H1 (cell line): ENCODE measurements around the gene SKAP2. TPM values are rescaled to one million over a fixed set of nuclear protein-coding genes. Genes with fewer than 3 reads are reported as not detected.

Experiments
- CTCF ChIA-PET: fragments of 300-600 bp; sonication (Branson Sonifier 250); formaldehyde crosslinking; loops from one replicate; lab custom pipeline; 2021; ENCODE audit not compliant: partially characterized antibody; lab: Charles Lee
- POLR2A ChIA-PET: fragments of 300-600 bp; sonication (Branson Sonifier 250); formaldehyde crosslinking; loops from one replicate; lab custom pipeline; 2021; ENCODE audit warnings: inconsistent platforms; ENCODE audit not compliant: partially characterized antibody; lab: Charles Lee
- DNase-seq, 2 experiments: peaks; one replicate each; pipeline versions ENCODE4 v3.0.0 to v3.0.0-alpha.2; 2010 to 2022; ENCODE audit warnings: low spot score in 2 of 2, low read depth in 1 of 2, mixed read lengths in 1 of 2
- FAIRE-seq: peaks from 2 replicates; lab custom pipeline; 2011; peaks lifted over from hg19 to GRCh38; lab: Jason Lieb, UNC
- H2AFZ ChIP-seq: 2 replicates; pipeline ENCODE4 v1.8.1; 2012; ENCODE audit warnings: low read length, inconsistent platforms
- H2AK5ac ChIP-seq: 2 replicates; pipeline ENCODE4 v1.6.1; 2013; ENCODE audit warnings: low read depth, low read length
- H2BK120ac ChIP-seq: replicated peaks from 2 replicates; pipeline ENCODE3; 2013; ENCODE audit warnings: low read depth, low read length, inconsistent platforms
- H2BK12ac ChIP-seq: 2 replicates; pipeline ENCODE4 v1.6.1; 2013; ENCODE audit warnings: low read depth, low read length
- H2BK15ac ChIP-seq: 2 replicates; pipeline ENCODE4 v1.6.1; 2013; ENCODE audit warnings: low read length
- H2BK20ac ChIP-seq: 2 replicates; pipeline ENCODE4 v1.6.1; 2013; ENCODE audit warnings: low read length
- H2BK5ac ChIP-seq: 2 replicates; pipeline ENCODE4 v1.6.1; 2013; ENCODE audit warnings: low read depth, low read length
- H3K14ac ChIP-seq: 2 replicates; pipeline ENCODE4 v1.6.1; 2013; ENCODE audit warnings: inconsistent platforms; ENCODE audit not compliant: insufficient read length
- H3K18ac ChIP-seq: 2 replicates; pipeline ENCODE4 v1.6.1; 2013; ENCODE audit warnings: low read length; ENCODE audit errors: extremely low read depth
- H3K23ac ChIP-seq: 2 replicates; pipeline ENCODE4 v1.6.1; 2013; ENCODE audit warnings: inconsistent platforms; ENCODE audit not compliant: insufficient read length
- H3K23me2 ChIP-seq: 2 replicates; pipeline ENCODE4 v1.6.1; 2013; ENCODE audit warnings: low read depth, low read length
- H3K27ac ChIP-seq: 2 replicates; pipeline ENCODE4 v1.6.1; 2011; ENCODE audit warnings: low read depth, low read length, inconsistent platforms
- H3K27me3 ChIP-seq, 4 experiments: replicated peaks in 1 of 4; 1 replicate in 1 of 4; 2 replicates in 3 of 4; pipeline versions ENCODE4 v1.6.1 to v1.8.1; 2011 to 2013; ENCODE audit warnings: low read length in 3 of 4, mild to moderate bottlenecking in 3 of 4, inconsistent platforms in 2 of 4, mixed read lengths in 2 of 4, moderate library complexity in 1 of 4; ENCODE audit not compliant: control insufficient read depth in 3 of 4, insufficient read depth in 3 of 4; ENCODE audit errors: extremely low read depth in 1 of 4
- H3K36me3 ChIP-seq, 4 experiments: 2 replicates each; pipeline versions ENCODE4 v1.6.1 to v1.8.1; 2011 to 2013; ENCODE audit warnings: mild to moderate bottlenecking in 4 of 4, low read length in 3 of 4, moderate library complexity in 2 of 4, control low read depth in 1 of 4, inconsistent platforms in 1 of 4; ENCODE audit not compliant: insufficient read depth in 4 of 4, control insufficient read depth in 2 of 4
- H3K4ac ChIP-seq: replicated peaks from 2 replicates; pipeline ENCODE3; 2013; ENCODE audit warnings: low read length, low read depth, mixed read lengths, inconsistent platforms; ENCODE audit not compliant: insufficient read length
- H3K4me1 ChIP-seq, 4 experiments: replicated peaks in 1 of 4; 1 replicate in 1 of 4; 2 replicates in 3 of 4; pipeline versions ENCODE4 v1.6.1 to v1.8.1; 2011 to 2013; ENCODE audit warnings: low read length in 3 of 4, inconsistent platforms in 2 of 4, mixed read lengths in 1 of 4; ENCODE audit not compliant: insufficient read depth in 4 of 4, control insufficient read depth in 3 of 4
- H3K4me2 ChIP-seq, 2 experiments: 2 replicates each; pipeline versions ENCODE4 v1.6.1 to v1.8.1; 2011 to 2013; ENCODE audit warnings: low read depth in 2 of 2, low read length in 2 of 2, control low read depth in 1 of 2, inconsistent platforms in 1 of 2, mild to moderate bottlenecking in 1 of 2; ENCODE audit not compliant: insufficient read depth in 1 of 2
- H3K4me3 ChIP-seq, 4 experiments: fragments of 200-600, 300-600 bp in 1 of 4; sonication (generic), shearing (Covaris generic), sonication (Bioruptor Twin) in 1 of 4; 2 replicates each; pipeline versions ENCODE4 v1.5.1 to v1.8.1; 2011 to 2016; ENCODE audit warnings: low read length in 4 of 4, low read depth in 3 of 4, control low read depth in 2 of 4, inconsistent platforms in 2 of 4, mild to moderate bottlenecking in 2 of 4, mixed read lengths in 1 of 4, moderate library complexity in 1 of 4; ENCODE audit not compliant: insufficient read depth in 2 of 4; ENCODE audit errors: extremely low read depth in 1 of 4
- H3K56ac ChIP-seq: replicated peaks from 2 replicates; pipeline ENCODE3; 2013; ENCODE audit warnings: low read depth, mild to moderate bottlenecking, mixed read lengths, low read length, inconsistent platforms; ENCODE audit not compliant: insufficient read length
- H3K79me1 ChIP-seq: 2 replicates; pipeline ENCODE4 v1.6.1; 2013; ENCODE audit warnings: low read depth, low read length, control low read depth
- H3K79me2 ChIP-seq, 2 experiments: 2 replicates each; pipeline versions ENCODE4 v1.6.1 to v1.8.1; 2012 to 2013; ENCODE audit warnings: low read length in 2 of 2, mild to moderate bottlenecking in 2 of 2, inconsistent platforms in 1 of 2; ENCODE audit not compliant: insufficient read depth in 2 of 2, control insufficient read depth in 1 of 2
- H3K9ac ChIP-seq, 4 experiments: replicated peaks in 1 of 4; 1 replicate in 1 of 4; 2 replicates in 3 of 4; pipeline versions ENCODE4 v1.6.1 to v1.8.1; 2011 to 2013; ENCODE audit warnings: low read depth in 3 of 4, low read length in 3 of 4, control low read depth in 2 of 4, mild to moderate bottlenecking in 2 of 4, moderate library complexity in 2 of 4, inconsistent platforms in 1 of 4; ENCODE audit errors: extremely low read depth in 1 of 4
- H3K9me3 ChIP-seq, 2 experiments: 2 replicates each; pipeline versions ENCODE4 v1.6.1 to v1.8.1; 2012 to 2013; ENCODE audit warnings: mild to moderate bottlenecking in 2 of 2, moderate library complexity in 2 of 2, control low read depth in 1 of 2, inconsistent platforms in 1 of 2, low read depth in 1 of 2, low read length in 1 of 2, mixed read lengths in 1 of 2; ENCODE audit not compliant: insufficient read depth in 2 of 2
- H4K20me1 ChIP-seq, 2 experiments: replicated peaks in 1 of 2; 2 replicates each; pipeline versions ENCODE3 to v1.8.1; 2011 to 2013; ENCODE audit warnings: inconsistent platforms in 2 of 2, low read length in 2 of 2, mild to moderate bottlenecking in 1 of 2; ENCODE audit not compliant: insufficient read depth in 2 of 2, control insufficient read depth in 1 of 2
- H4K5ac ChIP-seq: 2 replicates; pipeline ENCODE4 v1.6.1; 2013; ENCODE audit warnings: low read length, low read depth, mixed read lengths, inconsistent platforms; ENCODE audit not compliant: insufficient read length
- H4K8ac ChIP-seq: 2 replicates; pipeline ENCODE4 v1.8.0; 2013; ENCODE audit warnings: mild to moderate bottlenecking, moderate library complexity, low read length, inconsistent platforms; ENCODE audit not compliant: insufficient read depth; ENCODE audit errors: extremely low read depth
- H4K91ac ChIP-seq: replicated peaks from 2 replicates; pipeline ENCODE3; 2013; ENCODE audit warnings: low read length, mixed read lengths, inconsistent platforms; ENCODE audit not compliant: insufficient read length
- ATF3 ChIP-seq: IDR thresholded peaks from 2 replicates; pipeline ENCODE4 v1.6.1; 2011; ENCODE audit warnings: low read depth, mild to moderate bottlenecking, low read length; ENCODE audit not compliant: insufficient read depth
- CREB1 ChIP-seq: IDR thresholded peaks from 2 replicates; pipeline ENCODE4 v1.6.1; 2012; ENCODE audit warnings: inconsistent platforms
- EGR1 ChIP-seq: IDR thresholded peaks from 2 replicates; pipeline ENCODE4 v1.6.1; 2011; ENCODE audit warnings: low read depth, low read length, borderline replicate concordance
- EZH2 ChIP-seq: fragments of 200-600 bp; sonication (generic); IDR thresholded peaks from 2 replicates; pipeline ENCODE4 v1.7.1; 2012; ENCODE audit warnings: low read depth, mild to moderate bottlenecking, moderate library complexity, low read length, inconsistent platforms; ENCODE audit not compliant: severe bottlenecking
- GABPA ChIP-seq: IDR thresholded peaks from 2 replicates; pipeline ENCODE4 v1.6.1; 2011; ENCODE audit warnings: mild to moderate bottlenecking, low read length, moderate library complexity, borderline replicate concordance; ENCODE audit not compliant: insufficient read depth
- JUN ChIP-seq: IDR thresholded peaks from 2 replicates; pipeline ENCODE4 v1.6.1; 2011; ENCODE audit warnings: low read depth, mild to moderate bottlenecking, improper control_type of control experiment, low read length
- KDM1A ChIP-seq: fragments of 200-600, 300-600 bp; sonication (generic); IDR thresholded peaks from 2 replicates; pipeline ENCODE4 v1.7.1; 2016; ENCODE audit warnings: mild to moderate bottlenecking, low read length, borderline replicate concordance
- POLR2A ChIP-seq, 2 experiments: IDR thresholded peaks; 1 replicate in 1 of 2; 2 replicates in 1 of 2; pipeline ENCODE4 v1.6.1; 2011; ENCODE audit warnings: low read depth in 2 of 2, low read length in 2 of 2, mild to moderate bottlenecking in 2 of 2; ENCODE audit errors: control extremely low read depth in 1 of 2
- SAP30 ChIP-seq: fragments of 300-600 bp; sonication (generic); IDR thresholded peaks from 2 replicates; pipeline ENCODE4 v1.7.1; 2012; ENCODE audit warnings: low read length, moderate library complexity, mild to moderate bottlenecking, inconsistent platforms; ENCODE audit not compliant: insufficient read depth, insufficient replicate concordance
- SIN3A ChIP-seq, 2 experiments: IDR thresholded peaks in 1 of 2; conservative IDR thresholded peaks in 1 of 2; 2 replicates each; pipeline ENCODE4 v1.6.1; 2011 to 2012; ENCODE audit warnings: low read length in 2 of 2, improper control_type of control experiment in 1 of 2, low read depth in 1 of 2, mild to moderate bottlenecking in 1 of 2
- SP2 ChIP-seq: IDR thresholded peaks from 2 replicates; pipeline ENCODE4 v1.6.1; 2012; ENCODE audit warnings: mild to moderate bottlenecking, low read length, inconsistent platforms
- TBP ChIP-seq: IDR thresholded peaks from 2 replicates; pipeline ENCODE4 v1.6.1; 2011; ENCODE audit warnings: low read depth, low read length, improper control_type of control experiment
- TEAD4 ChIP-seq: IDR thresholded peaks from 2 replicates; pipeline ENCODE4 v1.6.1; 2012; ENCODE audit warnings: low read depth, low read length, inconsistent platforms, mixed read lengths
- YY1 ChIP-seq: IDR thresholded peaks from 2 replicates; pipeline ENCODE4 v1.6.1; 2011; ENCODE audit warnings: low read depth, mild to moderate bottlenecking, low read length
- WGBS, 2 experiments: shearing (Covaris generic) in 1 of 2; methylation state at CpG; one replicate each; pipeline versions ENCODE4 v1.1.6 to v1.1.7; 2013 to 2015; ENCODE audit warnings: low lambda C conversion rate in 2 of 2, mixed read lengths in 2 of 2, inconsistent platforms in 1 of 2, low coverage in 1 of 2, missing lambda C conversion rate in 1 of 2; ENCODE audit not compliant: insufficient replicate concordance in 2 of 2, insufficient coverage in 1 of 2, insufficient read length in 1 of 2; ENCODE audit errors: extremely low coverage in 1 of 2, missing lambda C conversion rate in 1 of 2; 5-methylcytosine and 5-hydroxymethylcytosine counted together
- polyA plus RNA-seq, 7 experiments: library from polyadenylated mRNA; depleted of rRNA in 3 of 7; stranded (reverse) in 5 of 7; unstranded in 2 of 7; fragments of >200 nt in 5 of 7; fragments of 200-250 nt in 2 of 7; gene quantifications; 1 replicate in 5 of 7; 2 replicates in 1 of 7; 4 replicates in 1 of 7; pipeline versions ENCODE4 v1.2.1 to v1.2.3, GENCODE V29; 2011 to 2013; ENCODE audit warnings: missing spikeins in 2 of 7, mixed read lengths in 2 of 7
- total RNA-seq: library from RNA; stranded (reverse); fragmentation: NEBNext Ultra II Directional; extraction: Animal tissue kit (Norgen Biotek cat#: 25700); gene quantifications from 2 replicates; pipeline ENCODE4 v1.2.1, GENCODE V29; 2021

SKAP2 gene
- total and polyA plus RNA-seq, 2 of the 8 experiments (the other 6 are each of a cell fraction or from before 2014, with no cell fraction given): 0.53 to 5.1 TPM

DNA sequence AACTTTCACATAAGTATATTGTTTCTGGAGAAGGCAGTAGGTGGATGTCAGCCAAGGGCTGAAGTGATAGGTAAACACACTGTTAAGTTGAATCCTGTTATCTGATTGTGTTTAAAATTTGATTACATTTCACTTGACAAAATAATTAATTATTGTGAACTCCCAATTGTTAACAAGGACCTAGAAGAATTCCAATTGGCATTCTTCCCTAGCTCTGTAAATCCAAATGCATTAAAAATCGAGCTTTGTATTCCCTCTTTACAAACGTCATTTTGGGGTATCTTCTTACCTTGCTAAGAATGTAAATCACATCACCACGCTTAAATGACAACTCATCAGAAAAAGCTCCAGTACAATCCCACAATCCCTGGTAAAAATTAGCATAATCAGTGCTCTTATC is 179.9 kb downstream of the SKAP2 start:
- H3K14ac ChIP-seq: no peak overlapping the region
- TF ChIP-seq EGR1 (no peak), YY1 (no peak), SP2 (no peak), CREB1 (no peak), POLR2A (IDR thresholded peaks at IDR 0.05; ENCODE audit: control extremely low read depth in 1 of 2, low read depth in 2 of 2, low read length in 2 of 2) (no peak), EZH2 (no peak), KDM1A (no peak), SAP30 (no peak), JUN (no peak), TEAD4 (no peak), SIN3A (conservative IDR thresholded peaks at IDR 0.05 in 1 of 2, IDR thresholded peaks at IDR 0.05 in 1 of 2; ENCODE audit: low read depth in 1 of 2, low read length in 2 of 2) (no peak), GABPA (no peak), TBP (no peak), ATF3 (no peak)
- no peaks in the 10 kb centered on the region for H3K79me2 ChIP-seq
- FAIRE-seq: no peak
- ChIA-PET CTCF (interaction anchor here (0.6 to 4.6 kb wide), 2 partner anchors 180 to 456 kb away, joined by 3 to 14 read pairs; no protein-coding TSS in a partner anchor), POLR2A (no interaction called here)
- H4K91ac ChIP-seq: no peak overlapping the region
- no peak overlapping the region for H4K5ac ChIP-seq
- H3K4me2 ChIP-seq: no peak overlapping the region
- no peaks in the 10 kb centered on the region for H3K79me1 ChIP-seq
- H3K27me3 ChIP-seq: peaks cover 0 to 1% (median 0%) of the 10 kb centered on the region in 4 experiments; a peak in 1 of 7 replicates
- no peak overlapping the region for H2BK15ac ChIP-seq
- H2BK20ac ChIP-seq: no peak overlapping the region
- H2BK12ac ChIP-seq: no peak overlapping the region
- H3K4me1 ChIP-seq: peaks cover 0 to 3% (median 1%) of the 10 kb centered on the region in 4 experiments; a peak in 1 of 7 replicates
- no peak overlapping the region for H2AFZ ChIP-seq
- no peaks in the 10 kb centered on the region for H4K20me1 ChIP-seq
- no peak for DNase-seq
- H3K9me3 ChIP-seq: no peaks in the 10 kb centered on the region
- H2BK5ac ChIP-seq: no peak overlapping the region
- no peak overlapping the region for H3K23ac ChIP-seq
- H3K27ac ChIP-seq: no peak overlapping the region
- no peak overlapping the region for H3K4me3 ChIP-seq
- WGBS, 2 experiments: 73% methylated on average over 3 of the region's 3 CpGs; no CpG with 5 or more reads in 1 of the 2 experiments
- no peak overlapping the region for H3K18ac ChIP-seq
- no peak overlapping the region for H3K56ac ChIP-seq
- H3K9ac ChIP-seq: no peak overlapping the region
- H3K23me2 ChIP-seq: no peaks in the 10 kb centered on the region
- no peaks in the 10 kb centered on the region for H3K36me3 ChIP-seq
- H4K8ac ChIP-seq: no peak overlapping the region
- H2AK5ac ChIP-seq: no peak overlapping the region
- no peak overlapping the region for H3K4ac ChIP-seq
- no peak overlapping the region for H2BK120ac ChIP-seq
